Stimulated activated CD4-positive, alpha-beta T cell treated with anti-CD3 and anti-CD28 coated beads, Interleukin-15, amount 100 ng/mL, for 48 hours (primary cell): ENCODE data around the gene ITGA5.
"Not testable (repeated sequence)": the region's sequence is repeated elsewhere in the genome, so short reads cannot be mapped to it uniquely, and the experiment has no call there.

ENCODE experiments used
- DNase-seq, 2 donors: peaks; one replicate each; pipeline ENCODE4 v3.0.0-alpha.2; 2020; ENCODE audit warnings: low read depth in 2 of 2

ITGA5 gene

GRCh38 chr12:54371328-54372112 is 47.5 kb downstream of the ITGA5 start:
- no peak for DNase-seq

GRCh38 chr12:54370171-54370730 is 48.8 kb downstream of the ITGA5 start:
- peak in 1 of 2 donors; percentile 31 for DNase-seq

GRCh38 chr12:54369597-54370131 is 49.4 kb downstream of the ITGA5 start:
- no peak for DNase-seq

GRCh38 chr12:54368709-54369596 is 50.1 kb downstream of the ITGA5 start:
- DNase-seq, result peak; percentile 74 to 87

- DNase-seq, result no peak
Observed at GRCh38 chr12:54368025-54368708, 50.9 kb downstream of the ITGA5 start.

GRCh38 chr12:54364413-54364812 is 54.7 kb downstream of the ITGA5 start, which contains the start of gene GPR84:
Gene GPR84 (minus strand): TSS chr12:54364486. CDS start chr12:54363851, 635 bp downstream.
- DNase-seq, result no peak

- no peak for DNase-seq
Observed at GRCh38 chr12:54363618-54364017, 55.4 kb downstream of the ITGA5 start.

- DNase-seq, result no peak
Observed at GRCh38 chr12:54363047-54363446, 56.0 kb downstream of the ITGA5 start.

- peak in 1 of 2 donors; percentile 55 for DNase-seq
Observed at GRCh38 chr12:54360717-54361456, 58.2 kb downstream of the ITGA5 start.

- DNase-seq, result no peak
Observed at GRCh38 chr12:54359762-54360351, 59.2 kb downstream of the ITGA5 start.

- peak; percentile 88 to 90 for DNase-seq
Observed at GRCh38 chr12:54358945-54359761, 59.9 kb downstream of the ITGA5 start.

GRCh38 chr12:54358191-54358944 is 60.7 kb downstream of the ITGA5 start:
- no peak for DNase-seq

- DNase-seq, result no peak
Observed at GRCh38 chr12:54357506-54358190, 61.4 kb downstream of the ITGA5 start.

- no peak for DNase-seq
Observed at GRCh38 chr12:54356951-54357356, 62.1 kb downstream of the ITGA5 start.

GRCh38 chr12:54356228-54356627 is 62.8 kb downstream of the ITGA5 start:
- DNase-seq, result no peak

- DNase-seq, result no peak
Observed at GRCh38 chr12:54355104-54355815, 63.8 kb downstream of the ITGA5 start.

- DNase-seq, result not testable (repeated sequence)
Observed at GRCh38 chr12:54354271-54354670, 64.8 kb downstream of the ITGA5 start.
